Right lobe of liver (tissue), 6 donors: Measurements from ENCODE around the gene TNFRSF12A. TPM values are rescaled to one million over a fixed set of nuclear protein-coding genes. Genes with fewer than 3 reads are reported as not detected.

Experiments
- ATAC-seq, 4 donors: fragments of 200-7000 bp; cut with Tn5 transposase; one replicate each; pipeline ENCODE4 v1.9.1; 2020; ENCODE audit warnings: mild to moderate bottlenecking in 4 of 4, moderate library complexity in 4 of 4
- DNase-seq, 3 donors: peaks; one replicate each; pipeline ENCODE4 v3.0.0-alpha.2; 2020
- H3K27ac ChIP-seq, 3 donors: fragments of 200-600 bp; one replicate each; pipeline ENCODE4 v1.8.0; 2022
- H3K27me3 ChIP-seq, 2 donors: fragments of 200-600 bp; one replicate each; pipeline ENCODE4 v1.8.0; 2022
- H3K36me3 ChIP-seq, 4 donors: fragments of 200-600 bp; sonication (generic) in 1 of 4; one replicate each; pipeline versions ENCODE4 v1.5.1 to v1.8.0; 2017 to 2022; ENCODE audit warnings: control low read depth in 1 of 4
- H3K4me1 ChIP-seq, 4 donors: fragments of 200-600 bp; sonication (generic) in 1 of 4; one replicate each; pipeline versions ENCODE4 v1.5.1 to v1.8.0; 2017 to 2022; ENCODE audit warnings: control low read depth in 1 of 4
- H3K4me3 ChIP-seq, 3 donors: fragments of 200-600 bp; one replicate each; pipeline ENCODE4 v1.8.0; 2022
- H3K9me3 ChIP-seq, 4 donors: fragments of 200-600 bp; sonication (generic) in 1 of 4; one replicate each; pipeline versions ENCODE4 v1.5.1 to v1.8.0; 2017 to 2022; ENCODE audit warnings: control low read depth in 1 of 4
- CTCF ChIP-seq, 4 donors: fragments of 200-600 bp in 3 of 4; fragments of 450-650 bp in 1 of 4; IDR thresholded peaks; one replicate each; pipeline versions ENCODE4 v1.5.1 to v1.8.0; 2016 to 2022; ENCODE audit warnings: antibody characterized with exemption in 4 of 4, mild to moderate bottlenecking in 2 of 4
- POLR2A ChIP-seq: fragments of 450-650 bp; IDR thresholded peaks from one replicate; pipeline ENCODE4 v1.6.1; 2017; ENCODE audit warnings: antibody characterized with exemption, mild to moderate bottlenecking
- WGBS: methylation state at CpG from one replicate; pipeline ENCODE4 v1.1.6; 2018; ENCODE audit warnings: low coverage, low lambda C conversion rate; ENCODE audit not compliant: insufficient coverage; ENCODE audit errors: missing lambda C conversion rate; 5-methylcytosine and 5-hydroxymethylcytosine counted together
- intact Hi-C, 2 donors: fragments of 100-400 bp; cut with DNase I; formaldehyde crosslinking; loops; one replicate each; pipeline versions ENCODE4 v1.11.2 to v1.14.1; 2022
- total RNA-seq, 6 experiments: library from RNA; depleted of rRNA in 2 of 6; stranded (reverse); fragments of >200 nt in 2 of 6; fragmentation: NEBNext Ultra II Directional in 3 of 6; extraction: Animal tissue kit (Norgen Biotek cat#: 25700) in 3 of 6; gene quantifications; one replicate each; pipeline versions ENCODE4 v1.1.0 to v1.2.4, GENCODE V29; 2016 to 2023
- donor health status: DM: no; HTN: yes; CAD: no.
- donor health status: DM: no; HTN: no; CAD: no.
- donor health status: DM: no; HTN: no; CAD: no.
- donor health status: DM: no; HTN: yes; CAD: no.
- donor health status: DM: no; HTN: yes; CAD: no.

The TNFRSF12A gene
- total RNA-seq, 6 experiments from 2014 or later = 5.2 to 284 (median 69.4) TPM

DNA sequence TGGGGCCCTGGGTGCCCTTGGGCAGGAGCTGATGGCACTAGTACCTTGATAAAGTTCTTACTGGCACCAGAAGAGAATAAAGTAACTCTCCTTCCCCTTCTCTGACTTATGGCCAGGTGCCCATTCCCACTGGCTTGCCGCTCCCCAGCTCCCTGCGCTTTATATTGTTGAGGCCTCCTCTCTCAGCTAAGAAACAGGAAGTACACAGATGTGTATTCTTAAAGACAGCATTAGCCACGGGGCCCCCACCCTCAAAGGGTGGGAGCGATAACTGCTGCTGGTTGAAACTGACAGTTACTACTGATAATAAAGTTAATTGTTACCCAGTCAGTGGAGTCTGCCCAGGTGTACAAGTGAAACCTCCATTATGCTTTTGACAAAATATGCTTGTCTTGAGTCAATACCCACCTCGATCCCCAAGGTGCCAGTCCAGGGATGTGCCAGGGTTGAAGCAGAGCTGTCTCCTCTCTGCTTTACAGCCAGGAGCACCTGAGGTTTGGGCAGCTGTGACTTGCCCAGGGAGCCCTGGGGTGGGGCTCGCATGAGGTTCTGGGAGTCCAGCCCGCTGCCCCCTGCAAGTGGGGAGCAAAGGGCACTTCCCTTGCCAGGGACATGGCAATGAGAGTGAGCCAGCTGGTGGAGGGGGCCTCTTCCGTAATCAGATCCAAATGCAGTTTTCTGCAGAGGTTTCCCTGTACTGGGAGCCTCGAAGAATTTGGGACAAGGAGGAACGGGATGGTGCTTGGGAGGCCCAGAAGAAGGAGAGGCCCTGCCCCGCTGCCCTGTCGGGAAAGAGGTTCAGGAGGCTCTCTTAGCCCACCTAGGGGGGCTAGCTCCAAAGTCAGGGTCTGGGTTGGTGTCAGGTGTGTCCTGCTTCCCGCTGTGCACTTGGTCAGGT is 12.9 kb upstream of the TNFRSF12A start:
- peak overlapping the region; percentile 76 to 95 (median 83) for H3K27ac ChIP-seq
- 23% methylated on average over 6 of the region's 13 CpGs for WGBS
- DNase-seq (peak; percentile 64 to 84 (median 83)), ATAC-seq (peak; percentile 6 to 34 (median 30))
- no peaks in the 10 kb centered on the region for H3K36me3 ChIP-seq
- H3K4me1 ChIP-seq = peaks cover 0 to 35% (median 18%) of the 10 kb centered on the region in 4 donors
- peak; percentile 60 for TF ChIP-seq POLR2A
- no peak for TF ChIP-seq CTCF (IDR thresholded peaks at IDR 0.05)
- H3K9me3 ChIP-seq = no peaks in the 10 kb centered on the region
- H3K4me3 ChIP-seq = peak overlapping the region in 2 of 3 donors; percentile 14 to 24
- intact Hi-C loops = no loop called here
- H3K27me3 ChIP-seq = no peaks in the 10 kb centered on the region

DNA sequence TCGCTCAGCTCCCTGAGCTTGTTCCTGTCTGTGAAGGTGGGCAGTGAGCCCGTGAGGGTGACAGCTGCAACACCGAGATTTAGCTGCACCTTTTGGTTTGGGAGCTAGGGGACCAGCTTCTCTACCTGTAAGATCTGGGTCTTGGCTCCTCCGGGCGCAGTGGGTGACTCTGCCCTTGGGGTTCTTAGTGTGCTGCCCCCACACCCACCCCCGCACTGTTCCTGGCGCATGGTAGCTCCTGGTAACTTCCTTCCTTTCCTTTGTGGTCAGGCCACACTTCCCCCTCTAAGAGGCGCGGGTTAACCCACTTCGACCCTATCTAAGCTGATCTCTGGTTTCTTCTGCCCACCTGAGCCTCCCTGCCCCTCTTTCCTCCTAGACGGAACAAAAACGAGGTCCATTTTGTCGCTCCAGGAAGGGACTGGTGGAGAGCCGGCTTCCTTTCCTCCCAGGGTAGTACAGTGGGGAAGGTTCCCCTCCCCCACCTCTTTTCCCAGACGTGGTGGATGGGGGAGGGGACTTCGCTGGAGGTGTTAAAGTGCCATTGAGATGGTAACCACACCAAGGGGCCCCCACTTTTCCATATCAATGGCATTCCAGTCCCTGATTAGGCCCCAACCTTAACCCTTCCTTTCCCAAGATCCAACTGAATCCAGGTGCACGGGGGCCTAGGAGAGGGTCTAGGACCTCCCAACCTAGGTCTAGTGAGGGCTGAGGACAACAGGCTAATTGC is 12.0 kb upstream of the TNFRSF12A start:
- H3K36me3 ChIP-seq = no peaks in the 10 kb centered on the region
- 30% methylated on average over 10 of the region's 17 CpGs for WGBS
- intact Hi-C loops = no loop called here
- ATAC-seq = no peak
- H3K4me3 ChIP-seq = peak overlapping the region in 2 of 3 donors; percentile 14 to 24
- TF ChIP-seq POLR2A = no peak
- H3K4me1 ChIP-seq = peaks cover 0 to 37% (median 18%) of the 10 kb centered on the region in 4 donors
- H3K9me3 ChIP-seq = no peaks in the 10 kb centered on the region
- no peaks in the 10 kb centered on the region for H3K27me3 ChIP-seq
- DNase-seq = peak in 2 of 3 donors; percentile 45 to 66
- peak overlapping the region; percentile 76 to 95 (median 83) for H3K27ac ChIP-seq

DNA sequence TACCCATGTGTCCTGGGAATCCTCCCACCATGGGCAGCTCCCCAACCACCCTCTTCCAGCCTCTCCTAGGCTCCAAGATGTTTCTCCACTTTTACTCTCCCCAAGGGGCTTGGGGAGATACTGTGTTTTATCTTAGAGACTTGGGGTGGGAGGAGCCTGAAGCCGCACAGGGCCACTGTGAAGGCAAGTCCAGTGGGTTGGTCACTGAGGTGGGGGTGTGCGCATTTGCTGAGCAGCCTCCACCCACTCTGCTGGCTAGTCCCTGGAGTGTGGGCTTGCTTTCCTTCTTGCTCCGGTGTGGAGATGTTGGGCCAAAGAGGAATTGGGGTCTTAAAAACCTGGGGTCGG is 11.5 kb upstream of the TNFRSF12A start:
- intact Hi-C loops = no loop called here
- Histone ChIP-seq H3K36me3 (no peaks in the 10 kb centered on the region), H3K27me3 (no peaks in the 10 kb centered on the region), H3K27ac (peak overlapping the region in 2 of 3 donors; percentile 76 to 83), H3K4me3 (no peak overlapping the region), H3K9me3 (no peaks in the 10 kb centered on the region), H3K4me1 (peaks cover 0 to 40% (median 18%) of the 10 kb centered on the region in 4 donors)
- DNase-seq = no peak
- 71% methylated on average over 4 of the region's 4 CpGs for WGBS
- no peak for TF ChIP-seq CTCF (IDR thresholded peaks at IDR 0.05)
- no peak for TF ChIP-seq POLR2A
- ATAC-seq = no peak

DNA sequence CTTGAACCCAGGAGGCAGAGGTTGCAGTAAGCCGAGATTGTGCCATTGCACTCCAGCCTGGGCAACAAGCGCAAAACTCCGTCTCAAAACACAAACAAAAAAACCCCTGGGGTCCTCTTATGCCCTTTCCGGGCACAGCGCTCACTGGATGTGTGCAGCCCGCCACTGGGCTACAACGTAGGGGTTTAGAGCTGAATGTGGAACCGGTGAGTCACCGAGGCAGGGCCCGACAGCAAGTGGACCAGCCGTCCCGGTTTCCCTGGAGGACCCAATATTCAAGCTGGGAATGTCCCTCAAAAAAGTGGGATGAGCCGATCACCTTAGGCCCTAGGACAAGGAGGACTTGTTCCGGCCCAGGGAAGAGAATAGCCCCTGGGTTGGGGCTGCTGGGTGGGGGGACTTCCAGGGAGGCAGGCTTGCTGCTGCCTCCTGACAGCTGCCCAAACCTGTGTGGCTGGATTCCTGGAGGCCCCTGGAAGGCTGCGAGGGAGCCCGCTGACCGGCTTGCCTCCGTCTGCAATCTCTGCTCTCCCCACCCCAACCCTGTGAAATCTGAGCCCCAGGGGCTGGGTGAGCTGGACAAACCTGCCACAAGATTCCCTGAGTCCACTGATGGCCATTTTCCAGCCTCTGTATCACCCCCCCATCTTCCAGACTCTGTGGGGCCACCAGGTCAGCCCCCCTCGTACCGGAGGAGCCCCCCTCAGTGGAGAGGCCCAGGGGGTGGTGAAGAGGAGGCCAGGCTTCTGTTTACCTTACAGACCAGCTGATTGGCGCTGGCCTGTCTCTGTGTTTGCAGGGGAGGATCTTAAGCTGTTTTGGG is 10.4 kb upstream of the TNFRSF12A start:
- DNase-seq = no peak
- H3K36me3 ChIP-seq = no peaks in the 10 kb centered on the region
- H3K27me3 ChIP-seq = no peaks in the 10 kb centered on the region
- H3K4me1 ChIP-seq = peaks cover 0 to 40% (median 18%) of the 10 kb centered on the region in 4 donors
- intact Hi-C loops = no loop called here
- no peak overlapping the region for H3K27ac ChIP-seq
- WGBS = 68% methylated on average over 6 of the region's 21 CpGs
- H3K4me3 ChIP-seq = no peak overlapping the region
- no peak for TF ChIP-seq POLR2A
- TF ChIP-seq CTCF (IDR thresholded peaks at IDR 0.05) = no peak
- ATAC-seq = no peak
- no peaks in the 10 kb centered on the region for H3K9me3 ChIP-seq
